ENCODE measurements around the gene KIF13A. TPM values are rescaled to one million over a fixed set of nuclear protein-coding genes. Genes with fewer than 3 reads are reported as not detected.
"Not testable (repeated sequence)": the region's sequence is repeated elsewhere in the genome, so short reads cannot be mapped to it uniquely, and the experiment has no call there.

Gene KIF13A
- total RNA-seq, 1 donor from 2014 or later, result 29.0 TPM

- Histone ChIP-seq H3K27me3 (no peaks in the 10 kb centered on the region), H3K9me3 (ENCODE audit: low read depth) (no peaks in the 10 kb centered on the region), H3K4me3 (no peak overlapping the region), H3F3A (ENCODE audit: low read depth) (peaks cover 31% of the 10 kb centered on the region), H3K4me1 (peaks cover 21% of the 10 kb centered on the region), H3K36me3 (no peaks in the 10 kb centered on the region), H3K9ac (no peak overlapping the region), H3K4me2 (no peak overlapping the region), H2AFZ (replicated peaks) (no peak overlapping the region), H3K27ac (no peak overlapping the region), H3K79me2 (ENCODE audit: low read depth) (no peaks in the 10 kb centered on the region), H4K20me1 (ENCODE audit: low read depth) (no peaks in the 10 kb centered on the region)
- TF ChIP-seq EZH2phosphoT487 (IDR thresholded peaks at IDR 0.05) (no peak), CTCF (IDR thresholded peaks at IDR 0.05) (no peak), EZH2 (IDR thresholded peaks at IDR 0.05) (no peak)
- Mint-ChIP-seq H3K4me1 (peaks cover 32% of the 10 kb centered on the region), H3K27me3 (ENCODE audit: insufficient read depth, low read depth) (no peaks in the 10 kb centered on the region), H3K4me3 (no peak overlapping the region), H3K27ac (no peak overlapping the region), H3K9me3 (peaks cover 3% of the 10 kb centered on the region), H3K36me3 (no peaks in the 10 kb centered on the region)
- no peak for DNase-seq (ENCODE audit: low spot score)
These were observed 32.4 kb upstream of the KIF13A start for GRCh38 chr6:18019539-18020534.

DNA sequence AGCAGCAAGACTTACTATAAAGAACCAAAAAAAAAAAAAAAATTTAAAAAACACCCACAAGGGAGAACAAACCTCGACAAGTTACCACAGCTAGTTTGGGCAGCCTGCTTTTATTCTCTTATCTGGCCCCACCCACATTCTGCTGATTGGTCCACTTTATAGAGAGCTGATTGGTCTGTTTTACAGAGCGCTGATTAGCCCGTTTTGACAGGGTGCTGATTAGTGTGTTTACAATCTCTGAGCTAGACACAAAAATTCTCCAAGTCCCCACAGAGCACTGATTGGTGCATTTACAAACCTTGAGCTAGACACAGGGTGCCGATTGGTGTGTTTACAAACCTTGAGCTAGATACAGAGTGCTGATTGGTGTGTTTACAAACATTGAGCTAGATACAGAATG is 31.7 kb upstream of the KIF13A start:
- not testable (repeated sequence) for H3K27ac ChIP-seq; H3K79me2 ChIP-seq (ENCODE audit: low read depth); H3K9me3 Mint-ChIP-seq; H3K4me2 ChIP-seq; H3K9ac ChIP-seq; H3K27me3 Mint-ChIP-seq (ENCODE audit: insufficient read depth, low read depth); H3K36me3 ChIP-seq; H4K20me1 ChIP-seq (ENCODE audit: low read depth); H3K9me3 ChIP-seq (ENCODE audit: low read depth); H3K4me3 ChIP-seq; H3K27ac Mint-ChIP-seq; H3K4me3 Mint-ChIP-seq; H2AFZ ChIP-seq (replicated peaks); DNase-seq (ENCODE audit: low spot score); H3K27me3 ChIP-seq; H3K36me3 Mint-ChIP-seq
- Histone ChIP-seq H3K4me1 (peaks cover 19% of the 10 kb centered on the region), H3F3A (ENCODE audit: low read depth) (peaks cover 31% of the 10 kb centered on the region)
- H3K4me1 Mint-ChIP-seq, result peaks cover 30% of the 10 kb centered on the region

DNA sequence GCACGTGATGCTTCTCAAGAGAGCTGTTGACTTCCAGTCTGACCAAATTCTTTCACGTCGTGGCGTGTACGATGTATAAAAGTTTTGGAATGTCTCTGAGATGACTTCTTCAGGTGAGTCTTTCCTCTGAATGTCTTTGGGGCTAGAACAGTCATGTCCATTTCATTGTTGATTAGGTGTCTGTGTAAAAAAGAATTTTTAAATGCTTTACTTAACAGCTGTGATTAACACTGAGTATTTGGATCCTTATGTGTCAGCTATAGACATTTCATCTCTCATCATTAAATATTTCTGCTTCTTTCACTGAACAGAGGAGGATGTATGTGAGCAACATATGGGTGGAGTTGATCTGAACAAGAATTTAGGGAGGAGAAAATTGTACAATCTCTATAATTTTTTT is 29.3 kb upstream of the KIF13A start:
- H4K20me1 ChIP-seq (ENCODE audit: low read depth), result no peaks in the 10 kb centered on the region
- H3K9ac ChIP-seq, result no peak overlapping the region
- TF ChIP-seq CTCF (IDR thresholded peaks at IDR 0.05) (no peak), EZH2phosphoT487 (IDR thresholded peaks at IDR 0.05) (no peak), EZH2 (IDR thresholded peaks at IDR 0.05) (no peak)
- H3K4me1 ChIP-seq, result no peaks in the 10 kb centered on the region
- H3K27ac ChIP-seq, result no peak overlapping the region
- H3K36me3 Mint-ChIP-seq, result no peaks in the 10 kb centered on the region
- H3K27me3 Mint-ChIP-seq (ENCODE audit: insufficient read depth, low read depth), result no peaks in the 10 kb centered on the region
- no peaks in the 10 kb centered on the region for H3K36me3 ChIP-seq
- H3F3A ChIP-seq (ENCODE audit: low read depth), result peaks cover 8% of the 10 kb centered on the region
- H3K27me3 ChIP-seq, result no peaks in the 10 kb centered on the region
- H3K4me2 ChIP-seq, result no peak overlapping the region
- no peaks in the 10 kb centered on the region for H3K79me2 ChIP-seq (ENCODE audit: low read depth)
- no peak for DNase-seq (ENCODE audit: low spot score)
- H3K9me3 ChIP-seq (ENCODE audit: low read depth), result no peaks in the 10 kb centered on the region
- H2AFZ ChIP-seq (replicated peaks), result peak overlapping the region; percentile 31
- H3K9me3 Mint-ChIP-seq, result peaks cover 3% of the 10 kb centered on the region
- no peak overlapping the region for H3K4me3 Mint-ChIP-seq
- no peak overlapping the region for H3K4me3 ChIP-seq
- H3K4me1 Mint-ChIP-seq, result peaks cover 7% of the 10 kb centered on the region
- H3K27ac Mint-ChIP-seq, result no peak overlapping the region

- H2AFZ ChIP-seq (replicated peaks), result peak overlapping the region; percentile 31
- H3K36me3 ChIP-seq, result no peaks in the 10 kb centered on the region
- no peaks in the 10 kb centered on the region for H3K36me3 Mint-ChIP-seq
- H3K27me3 Mint-ChIP-seq (ENCODE audit: insufficient read depth, low read depth), result no peaks in the 10 kb centered on the region
- H3F3A ChIP-seq (ENCODE audit: low read depth), result peaks cover 3% of the 10 kb centered on the region
- no peak for TF ChIP-seq EZH2phosphoT487 (IDR thresholded peaks at IDR 0.05)
- TF ChIP-seq CTCF (IDR thresholded peaks at IDR 0.05), result no peak
- no peak for TF ChIP-seq EZH2 (IDR thresholded peaks at IDR 0.05)
- H3K27me3 ChIP-seq, result no peaks in the 10 kb centered on the region
- H3K9me3 ChIP-seq (ENCODE audit: low read depth), result no peaks in the 10 kb centered on the region
- no peak for DNase-seq (ENCODE audit: low spot score)
- no peak overlapping the region for H3K4me2 ChIP-seq
- H3K79me2 ChIP-seq (ENCODE audit: low read depth), result no peaks in the 10 kb centered on the region
- no peak overlapping the region for H3K4me3 Mint-ChIP-seq
- H3K9me3 Mint-ChIP-seq, result peaks cover 3% of the 10 kb centered on the region
- no peaks in the 10 kb centered on the region for H3K4me1 ChIP-seq
- H4K20me1 ChIP-seq (ENCODE audit: low read depth), result no peaks in the 10 kb centered on the region
- H3K27ac ChIP-seq, result no peak overlapping the region
- no peak overlapping the region for H3K27ac Mint-ChIP-seq
- peaks cover 7% of the 10 kb centered on the region for H3K4me1 Mint-ChIP-seq
- no peak overlapping the region for H3K4me3 ChIP-seq
- H3K9ac ChIP-seq, result no peak overlapping the region
These were observed 28.7 kb upstream of the KIF13A start for GRCh38 chr6:18016133-18016532.
